GM12865 (cell line): ENCODE data around the gene RNF19B.
"Not testable (repeated sequence)": the region's sequence is repeated elsewhere in the genome, so short reads cannot be mapped to it uniquely, and the experiment has no call there.

ENCODE experiments used
- DNase-seq: peaks from one replicate; pipeline ENCODE4 v3.0.0; 2010; ENCODE audit warnings: low read depth
- H3K4me3 ChIP-seq: 2 replicates; pipeline ENCODE4 v1.5.1; 2011; ENCODE audit warnings: mild to moderate bottlenecking, low read depth, low read length, control low read depth
- TF ChIP-seq, protein P1 (sequence below): IDR thresholded peaks from 2 replicates; pipeline ENCODE4 v1.5.1; 2011; ENCODE audit warnings: low read length, control low read depth, low read depth, inconsistent platforms; ENCODE audit not compliant: insufficient read depth; ENCODE audit errors: missing control alignments

Gene RNF19B

DNA sequence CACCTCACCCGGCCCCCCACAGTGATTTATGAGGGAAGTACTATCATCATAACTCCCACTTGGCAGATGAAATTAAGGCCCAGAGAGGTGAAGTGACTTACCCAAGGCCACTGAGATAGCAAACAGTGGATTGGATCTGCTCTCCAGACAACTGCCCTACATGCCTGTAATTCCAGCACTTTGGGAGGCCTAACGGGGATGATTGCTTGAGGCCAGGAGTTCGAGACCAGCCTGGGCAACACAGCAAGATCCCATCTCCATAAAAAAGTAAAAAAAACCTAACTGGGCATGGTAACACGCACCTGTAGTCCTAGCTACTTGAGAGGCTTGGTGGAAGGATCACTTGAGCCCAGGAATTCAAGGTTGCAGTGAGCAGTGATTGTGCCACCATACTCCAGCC is 14.2 kb upstream of the RNF19B start:
- DNase-seq, result no peak
- TF ChIP-seq, protein P1, sequence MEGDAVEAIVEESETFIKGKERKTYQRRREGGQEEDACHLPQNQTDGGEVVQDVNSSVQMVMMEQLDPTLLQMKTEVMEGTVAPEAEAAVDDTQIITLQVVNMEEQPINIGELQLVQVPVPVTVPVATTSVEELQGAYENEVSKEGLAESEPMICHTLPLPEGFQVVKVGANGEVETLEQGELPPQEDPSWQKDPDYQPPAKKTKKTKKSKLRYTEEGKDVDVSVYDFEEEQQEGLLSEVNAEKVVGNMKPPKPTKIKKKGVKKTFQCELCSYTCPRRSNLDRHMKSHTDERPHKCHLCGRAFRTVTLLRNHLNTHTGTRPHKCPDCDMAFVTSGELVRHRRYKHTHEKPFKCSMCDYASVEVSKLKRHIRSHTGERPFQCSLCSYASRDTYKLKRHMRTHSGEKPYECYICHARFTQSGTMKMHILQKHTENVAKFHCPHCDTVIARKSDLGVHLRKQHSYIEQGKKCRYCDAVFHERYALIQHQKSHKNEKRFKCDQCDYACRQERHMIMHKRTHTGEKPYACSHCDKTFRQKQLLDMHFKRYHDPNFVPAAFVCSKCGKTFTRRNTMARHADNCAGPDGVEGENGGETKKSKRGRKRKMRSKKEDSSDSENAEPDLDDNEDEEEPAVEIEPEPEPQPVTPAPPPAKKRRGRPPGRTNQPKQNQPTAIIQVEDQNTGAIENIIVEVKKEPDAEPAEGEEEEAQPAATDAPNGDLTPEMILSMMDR, result no peak
- no peak overlapping the region for H3K4me3 ChIP-seq

DNA sequence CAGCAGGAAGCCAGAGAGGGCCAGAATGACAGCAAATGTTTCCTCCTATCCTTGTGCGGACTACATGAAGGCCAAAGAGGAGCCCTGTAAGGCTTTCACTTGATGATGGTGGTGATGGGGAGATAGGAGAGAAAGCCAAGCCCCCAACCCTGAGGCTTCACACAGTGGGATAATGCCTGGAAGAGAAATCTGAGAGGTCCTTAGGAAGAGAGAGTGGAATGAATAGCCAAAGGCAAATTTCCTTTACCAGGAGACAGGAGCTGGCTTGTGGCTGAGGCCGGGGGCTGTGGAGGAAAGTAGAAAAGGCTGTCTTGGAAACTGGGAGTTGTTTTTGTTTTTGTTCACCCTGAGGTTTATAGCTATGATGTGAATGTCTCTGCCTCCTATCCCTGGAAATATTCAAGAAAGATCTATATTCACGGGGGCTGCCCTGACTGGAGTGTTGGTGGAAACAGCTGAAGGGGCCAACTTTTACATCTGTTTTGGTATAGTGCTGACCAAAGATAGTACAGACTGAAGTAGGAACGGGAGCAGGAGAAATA is 13.0 kb upstream of the RNF19B start:
- no peak for DNase-seq
- H3K4me3 ChIP-seq, result no peak overlapping the region
- TF ChIP-seq, protein P1, result no peak

DNA sequence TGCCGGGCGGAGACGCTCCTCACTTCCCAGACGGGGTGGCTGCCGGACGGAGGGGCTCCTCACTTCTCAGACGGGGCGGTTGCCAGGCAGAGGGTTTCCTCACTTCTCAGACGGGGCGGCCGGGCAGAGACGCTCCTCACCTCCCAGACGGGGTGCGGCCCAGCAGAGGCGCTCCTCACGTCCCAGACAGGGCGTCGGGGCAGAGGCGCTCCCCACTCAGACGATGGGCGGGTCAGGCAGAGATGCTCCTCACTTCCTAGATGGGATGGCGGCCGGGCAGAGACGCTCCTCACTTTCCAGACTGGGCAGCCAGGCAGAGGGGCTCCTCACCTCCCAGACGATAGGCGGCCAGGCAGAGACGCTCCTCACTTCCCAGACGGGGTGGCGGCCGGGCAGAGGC is 10.4 kb upstream of the RNF19B start:
- not testable (repeated sequence) for H3K4me3 ChIP-seq, DNase-seq

DNA sequence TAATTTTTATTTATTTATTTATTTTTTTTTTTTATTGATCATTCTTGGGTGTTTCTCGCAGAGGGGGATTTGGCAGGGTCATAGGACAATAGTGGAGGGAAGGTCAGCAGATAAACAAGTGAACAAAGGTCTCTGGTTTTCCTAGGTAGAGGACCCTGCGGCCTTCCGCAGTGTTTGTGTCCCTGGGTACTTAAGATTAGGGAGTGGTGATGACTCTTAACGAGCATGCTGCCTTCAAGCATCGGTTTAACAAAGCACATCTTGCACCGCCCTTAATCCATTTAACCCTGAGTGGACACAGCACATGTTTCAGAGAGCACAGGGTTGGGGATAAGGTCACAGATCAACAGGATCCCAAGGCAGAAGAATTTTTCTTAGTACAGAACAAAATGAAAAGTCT is 8.8 kb upstream of the RNF19B start:
- not testable (repeated sequence) for H3K4me3 ChIP-seq

DNA sequence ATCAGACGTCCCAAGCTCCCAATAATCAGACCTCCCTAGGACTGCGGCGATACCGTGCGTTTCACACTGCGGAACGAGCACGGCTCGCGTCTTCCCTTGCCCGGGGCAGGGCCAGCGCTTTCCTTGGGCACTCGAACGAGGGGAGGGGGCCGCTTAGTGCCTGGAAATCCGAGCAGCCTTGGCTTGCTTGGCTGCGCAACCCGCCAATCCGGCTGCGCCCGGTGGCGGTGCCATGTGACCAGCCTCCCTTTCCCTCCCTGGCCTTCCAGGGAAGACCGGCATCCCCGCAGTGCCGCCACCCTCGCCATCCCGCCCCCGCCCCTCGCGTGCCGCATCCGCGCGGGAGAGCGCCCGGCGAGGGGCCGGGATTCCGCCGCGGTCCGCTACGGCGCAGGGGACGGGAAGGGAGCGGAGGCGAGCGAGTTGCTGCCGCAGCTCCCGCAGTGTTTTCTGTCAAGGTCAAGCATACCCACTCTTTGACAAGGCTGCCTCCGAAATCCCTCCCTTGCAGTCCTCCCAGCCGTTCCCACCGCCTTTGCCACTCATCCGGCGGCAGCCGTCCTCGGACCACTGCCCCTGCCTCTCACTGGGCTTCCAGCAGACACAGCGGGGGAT is 8.3 kb upstream of the RNF19B start:
- no peak overlapping the region; the same call in 1 of the 2 replicates for H3K4me3 ChIP-seq
- TF ChIP-seq, protein P1, result no peak
- no peak for DNase-seq

More for the DNA sequence above, 8.8 kb upstream of the RNF19B start:
- not testable (repeated sequence) for DNase-seq

DNA sequence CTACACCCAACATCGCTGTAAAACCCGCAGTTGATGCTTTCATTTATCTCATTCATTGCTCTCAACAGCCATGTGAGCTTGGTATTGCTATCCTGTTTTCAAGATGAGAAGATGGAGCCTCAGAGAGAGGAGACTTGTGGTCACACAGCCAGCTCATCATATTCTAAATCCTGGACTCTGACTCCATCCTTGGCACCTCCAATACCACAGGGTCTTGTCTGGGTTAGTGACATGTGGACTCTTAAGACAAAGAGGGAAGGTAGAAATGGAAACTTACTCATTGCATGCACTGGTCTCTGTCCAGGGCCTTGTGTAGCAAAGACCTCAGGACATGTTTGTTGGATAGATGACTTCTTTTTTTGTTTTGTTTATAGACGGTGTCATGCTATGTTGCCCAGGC is 7.0 kb upstream of the RNF19B start:
- H3K4me3 ChIP-seq, result no peak overlapping the region
- TF ChIP-seq, protein P1, result no peak

DNA sequence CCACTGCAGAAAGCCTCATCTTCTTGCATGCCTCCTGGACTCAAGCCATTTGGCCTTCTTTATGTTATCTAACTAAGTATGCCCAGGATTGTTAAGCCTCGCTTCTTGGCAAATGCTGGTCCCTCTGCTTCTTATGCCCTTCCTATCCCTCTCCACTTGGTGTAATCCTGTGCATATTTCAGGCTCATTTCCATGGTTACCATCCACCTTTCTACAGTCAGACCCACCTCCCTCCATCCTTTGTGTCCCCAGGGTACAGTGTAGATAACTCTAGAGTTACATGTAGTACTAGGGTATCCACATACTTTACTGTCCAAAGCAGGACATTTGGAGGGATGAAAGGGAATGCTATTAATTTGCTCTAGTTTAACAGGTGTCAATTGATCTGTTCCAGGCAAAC is 6.5 kb upstream of the RNF19B start:
- TF ChIP-seq, protein P1, result no peak

More for the DNA sequence above, 7.0 kb upstream of the RNF19B start:
- no peak for DNase-seq

DNA sequence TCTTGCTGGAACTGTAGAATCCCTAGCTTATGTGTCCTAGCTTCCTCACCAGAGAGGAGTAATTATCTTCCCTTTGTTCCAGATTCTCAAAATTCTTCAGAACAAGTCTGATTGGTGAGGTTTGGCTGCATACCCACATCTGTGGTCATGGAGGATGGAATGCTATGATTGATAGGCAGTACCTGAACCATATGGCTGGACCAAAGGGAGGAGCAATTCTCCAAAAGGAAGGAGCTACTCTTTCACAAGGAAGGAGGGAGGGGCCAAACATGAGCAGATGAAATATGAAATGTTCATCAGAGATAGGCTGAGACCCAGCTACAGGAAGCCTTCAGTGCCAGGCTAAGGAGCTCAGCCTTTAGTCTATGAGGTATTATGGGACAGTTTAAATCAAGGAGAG is 5.0 kb upstream of the RNF19B start:
- DNase-seq, result no peak
- TF ChIP-seq, protein P1, result no peak
- H3K4me3 ChIP-seq, result no peak overlapping the region

More for the DNA sequence above, 6.5 kb upstream of the RNF19B start:
- no peak overlapping the region for H3K4me3 ChIP-seq
- no peak for DNase-seq
